OCI-M1 (cell line): Measurements from ENCODE around the gene MRGPRD.
"Not testable (repeated sequence)": the region's sequence is repeated elsewhere in the genome, so short reads cannot be mapped to it uniquely, and the experiment has no call there.

Source experiments
- DNase-seq: peaks from one replicate; lab custom pipeline; 2025; lab: John Stamatoyannopoulos, UW

Gene MRGPRD

GRCh38 chr11:68993546-68993945 lies 12.8 kb upstream of the MRGPRD start:
- DNase-seq: no peak

GRCh38 chr11:68992743-68993255 lies 12.0 kb upstream of the MRGPRD start:
- no peak for DNase-seq

GRCh38 chr11:68990995-68991780 lies 10.4 kb upstream of the MRGPRD start:
- no peak for DNase-seq

- no peak for DNase-seq
Measured at GRCh38 chr11:68989936-68990606, 9.3 kb upstream of the MRGPRD start.

GRCh38 chr11:68988491-68988890 lies 7.7 kb upstream of the MRGPRD start:
- DNase-seq: no peak

GRCh38 chr11:68987211-68987610 lies 6.4 kb upstream of the MRGPRD start:
- DNase-seq: no peak

- DNase-seq: peak; percentile 88
Measured at GRCh38 chr11:68983801-68984200, 3.0 kb upstream of the MRGPRD start.

GRCh38 chr11:68982134-68982533 lies 1.3 kb upstream of the MRGPRD start:
- no peak for DNase-seq

GRCh38 chr11:68979931-68980775 lies 633 bp downstream of the MRGPRD start:
- no peak for DNase-seq

- DNase-seq: no peak
Measured at GRCh38 chr11:68978931-68979594, 1.7 kb downstream of the MRGPRD start.

- DNase-seq: no peak
Measured at GRCh38 chr11:68978626-68978930, 2.2 kb downstream of the MRGPRD start.

GRCh38 chr11:68977781-68978625 lies 2.8 kb downstream of the MRGPRD start:
- no peak for DNase-seq

- no peak for DNase-seq
Measured at GRCh38 chr11:68976563-68976962, 4.2 kb downstream of the MRGPRD start.

GRCh38 chr11:68976095-68976494 lies 4.7 kb downstream of the MRGPRD start:
- no peak for DNase-seq

- peak; percentile 93 for DNase-seq
Measured at GRCh38 chr11:68974421-68975194, 6.2 kb downstream of the MRGPRD start.

GRCh38 chr11:68973706-68974105 lies 7.1 kb downstream of the MRGPRD start:
- not testable (repeated sequence) for DNase-seq

GRCh38 chr11:68973219-68973618 lies 7.6 kb downstream of the MRGPRD start:
- DNase-seq: no peak

GRCh38 chr11:68970921-68971636 lies 9.7 kb downstream of the MRGPRD start:
- no peak for DNase-seq

GRCh38 chr11:68969386-68969785 lies 11.4 kb downstream of the MRGPRD start:
- no peak for DNase-seq
